GM18502 (cell line): ENCODE measurements around the gene SUMO3.

ENCODE experiments used
- ATAC-seq: cut with Tn5 transposase; IDR thresholded peaks from one replicate; pipeline ENCODE4 v1.9.1; 2021; ENCODE audit warnings: mild to moderate bottlenecking; ENCODE audit not compliant: unreplicated experiment, poor library complexity

Gene SUMO3

DNA sequence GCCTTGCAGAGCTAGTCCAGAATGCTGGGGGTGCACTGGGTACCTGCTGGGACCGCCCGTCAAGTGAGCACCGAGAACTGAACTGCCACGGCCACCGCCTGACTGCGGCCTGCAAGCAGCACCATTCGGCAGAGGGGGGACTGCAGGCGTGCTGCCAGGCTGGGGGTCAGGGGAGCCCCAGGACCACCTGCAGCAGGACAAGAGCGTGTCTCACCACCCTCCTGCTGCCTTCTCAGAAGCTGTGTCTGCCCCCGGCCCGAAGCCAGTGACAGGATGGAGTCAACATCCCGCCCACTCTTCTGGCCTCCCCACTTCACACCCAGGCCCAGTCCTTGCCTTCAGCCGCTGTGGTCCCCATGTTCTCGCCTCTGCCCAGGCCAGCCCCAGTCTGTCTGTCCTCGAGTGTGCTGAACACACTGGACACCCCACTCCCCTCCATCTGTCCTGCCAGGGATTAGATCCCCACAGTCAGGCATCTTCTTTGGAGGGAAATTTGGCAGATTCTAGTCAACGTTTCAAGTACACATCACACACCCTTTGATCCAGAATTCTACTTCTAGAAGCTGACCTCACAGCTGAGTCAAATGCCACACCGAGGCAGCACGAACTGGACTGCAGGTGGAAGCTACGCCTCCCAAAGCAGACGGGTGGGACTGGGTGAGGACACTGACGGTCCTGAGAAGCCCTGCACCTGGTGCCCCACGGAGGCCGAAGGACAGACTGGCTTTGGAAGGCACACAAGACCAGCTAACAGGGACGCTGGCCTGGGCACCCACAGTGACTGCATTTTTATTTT, 29.6 kb upstream of the SUMO3 start:
- ATAC-seq: no peak

DNA sequence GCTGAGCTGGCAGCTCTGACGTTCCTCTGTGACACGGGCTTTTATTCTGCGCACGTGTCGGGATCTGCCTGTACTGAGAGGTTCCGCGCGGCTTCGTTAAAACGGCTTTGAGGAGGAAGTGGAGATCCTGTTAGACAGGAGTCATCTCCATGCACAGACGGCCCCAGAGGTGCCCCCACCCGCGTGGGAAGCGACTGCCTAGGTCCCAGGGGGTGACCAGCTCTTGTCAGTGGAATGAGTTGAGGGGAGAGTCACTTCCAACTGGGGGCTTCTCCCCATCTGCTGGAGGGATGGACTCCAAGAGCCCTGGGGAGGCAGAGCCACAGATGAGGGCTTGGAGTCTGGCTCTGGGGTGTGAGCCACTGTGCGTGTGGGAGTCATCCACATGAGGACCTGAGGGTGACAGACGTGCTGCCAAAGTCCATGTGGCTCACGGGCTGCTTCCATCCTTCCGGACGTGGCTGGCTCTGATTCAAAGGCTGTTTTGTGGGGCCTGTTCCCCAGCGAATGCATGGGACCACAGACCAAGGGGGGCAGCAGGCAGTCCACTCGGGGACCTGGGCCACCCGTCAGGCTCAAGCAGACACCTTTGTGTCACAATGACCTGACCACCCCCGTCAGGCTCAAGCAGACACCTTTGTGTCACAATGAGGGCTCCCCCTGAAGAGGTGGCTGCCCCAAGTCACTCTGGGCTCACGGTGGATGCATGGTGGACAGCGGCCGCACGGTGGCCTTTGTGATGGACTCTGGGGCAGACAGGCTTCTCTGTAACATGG, 28.8 kb upstream of the SUMO3 start:
- no peak for ATAC-seq

DNA sequence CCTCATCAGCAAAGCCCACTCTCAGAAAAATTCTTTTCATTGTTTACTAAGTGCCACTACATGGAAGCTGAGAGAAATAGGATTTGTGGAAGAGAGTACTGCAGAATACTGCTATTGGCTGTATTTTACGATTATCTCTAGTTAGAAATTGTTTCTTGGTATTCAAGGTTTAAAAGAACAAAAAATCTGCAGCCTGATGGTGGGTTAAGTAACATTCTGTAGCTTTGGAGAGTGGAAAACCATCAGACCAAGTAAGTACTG, 28.3 kb upstream of the SUMO3 start:
- no peak for ATAC-seq

DNA sequence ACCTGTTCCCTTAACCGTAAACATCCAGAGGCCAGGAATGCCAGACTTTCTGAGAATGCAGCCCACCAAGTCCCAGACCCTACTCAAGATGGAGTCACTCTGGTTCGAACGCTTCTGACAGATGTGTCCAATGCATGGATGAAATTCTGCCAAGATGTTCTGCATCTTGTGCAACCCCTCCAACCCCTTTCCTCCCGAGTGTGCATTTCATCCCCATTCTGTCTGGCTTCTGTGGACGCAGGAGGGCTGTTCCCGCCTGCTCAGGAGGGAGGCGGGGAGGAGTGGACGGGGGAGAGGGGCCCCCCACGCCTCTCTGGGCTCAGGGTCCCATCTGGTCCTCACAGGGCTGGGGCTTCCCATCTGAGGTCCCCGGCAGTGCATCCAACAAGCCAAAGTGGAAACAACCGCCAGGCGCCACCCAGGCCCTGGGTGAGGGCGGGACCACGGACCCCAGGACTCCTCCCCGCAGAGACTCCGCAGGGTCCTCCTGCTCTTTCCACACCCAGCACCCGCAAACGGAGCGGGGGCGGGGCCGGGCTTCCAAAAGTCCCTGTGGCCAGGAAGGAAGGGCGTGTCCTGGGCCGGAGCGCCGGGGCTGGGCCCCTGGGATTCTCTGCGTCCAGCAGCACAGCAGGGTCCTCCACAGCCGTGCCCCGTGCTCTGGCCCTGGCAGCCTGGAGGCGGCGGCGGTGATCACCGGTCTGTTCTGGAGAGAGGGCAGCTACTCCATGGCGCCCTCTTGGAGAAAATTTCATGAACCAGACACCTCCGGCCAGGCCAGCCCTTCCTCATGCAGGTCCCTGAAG, 27.8 kb upstream of the SUMO3 start:
- ATAC-seq: peak; percentile 66

DNA sequence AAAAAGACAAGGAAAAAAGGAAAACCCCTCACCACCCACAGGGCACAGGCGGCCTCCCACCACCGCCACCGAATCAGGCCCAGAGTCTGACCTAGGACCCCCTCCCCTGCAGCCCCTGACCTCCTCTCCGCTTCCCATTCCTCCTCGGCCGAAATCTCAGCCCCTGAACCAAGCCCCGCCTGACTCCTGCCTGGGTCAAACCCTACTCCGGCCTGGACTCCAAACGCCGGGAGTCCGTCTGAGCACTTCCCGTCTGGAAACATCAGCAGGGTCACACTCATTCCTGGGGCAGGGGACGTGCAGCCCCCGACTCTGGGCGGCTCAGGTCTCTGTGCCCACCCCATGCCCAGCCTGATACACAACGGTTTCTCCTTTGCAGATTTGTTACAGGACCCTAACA, 26.4 kb upstream of the SUMO3 start:
- ATAC-seq: no peak

DNA sequence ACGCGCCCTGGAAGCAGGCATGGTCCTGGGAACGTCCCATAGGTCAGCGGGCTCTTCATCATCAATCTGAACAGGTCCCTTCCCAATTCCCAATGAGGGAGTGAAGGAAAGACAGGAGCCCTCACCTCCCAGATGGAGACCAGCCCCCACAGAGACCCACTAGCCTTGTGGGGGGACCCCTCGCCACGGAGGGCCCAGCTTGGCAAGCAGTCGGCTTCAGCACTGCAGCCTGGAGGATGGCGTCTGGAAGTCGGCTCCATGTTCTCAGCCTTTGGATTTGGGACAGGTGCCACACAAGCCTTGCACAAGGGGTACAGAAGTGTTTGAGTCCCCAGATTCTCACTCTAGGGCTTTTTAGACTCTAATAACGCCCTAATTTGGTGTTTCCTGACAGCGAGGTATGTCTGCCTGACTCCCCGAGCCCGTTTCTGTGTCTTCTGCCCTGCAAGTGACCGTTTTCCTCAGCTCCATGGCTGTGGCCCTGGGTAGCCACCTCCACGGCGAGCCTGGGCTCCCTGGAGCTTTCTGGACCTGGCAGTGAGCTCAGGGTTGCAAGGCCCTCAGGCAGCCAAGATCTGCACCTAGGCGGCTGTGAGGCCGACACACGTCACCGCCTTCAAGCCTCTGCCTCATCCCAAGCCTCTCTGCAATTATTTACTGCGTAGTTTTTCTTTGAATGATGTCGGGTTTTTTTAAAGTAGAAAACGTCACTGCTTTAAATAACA, 25.0 kb upstream of the SUMO3 start:
- ATAC-seq: no peak

DNA sequence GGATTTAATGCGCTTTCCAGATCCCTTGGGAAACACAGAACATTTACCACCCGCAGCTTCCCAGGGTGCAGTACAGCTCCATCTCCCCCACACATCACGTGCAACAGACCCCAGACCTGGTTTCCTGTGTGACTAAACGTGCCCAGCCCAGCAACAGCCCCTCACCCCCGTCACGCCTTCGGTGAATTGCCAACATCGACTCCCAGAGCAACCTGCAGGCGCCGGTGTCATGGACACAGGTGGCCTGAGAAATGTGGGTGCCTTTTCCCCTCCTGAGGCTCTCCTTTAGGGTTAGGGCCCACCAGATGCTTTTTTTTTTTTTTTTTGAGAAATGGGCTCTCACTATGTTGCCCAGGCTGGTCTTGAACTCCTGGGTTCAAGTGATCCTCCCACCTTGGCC, 24.2 kb upstream of the SUMO3 start:
- ATAC-seq: no peak

DNA sequence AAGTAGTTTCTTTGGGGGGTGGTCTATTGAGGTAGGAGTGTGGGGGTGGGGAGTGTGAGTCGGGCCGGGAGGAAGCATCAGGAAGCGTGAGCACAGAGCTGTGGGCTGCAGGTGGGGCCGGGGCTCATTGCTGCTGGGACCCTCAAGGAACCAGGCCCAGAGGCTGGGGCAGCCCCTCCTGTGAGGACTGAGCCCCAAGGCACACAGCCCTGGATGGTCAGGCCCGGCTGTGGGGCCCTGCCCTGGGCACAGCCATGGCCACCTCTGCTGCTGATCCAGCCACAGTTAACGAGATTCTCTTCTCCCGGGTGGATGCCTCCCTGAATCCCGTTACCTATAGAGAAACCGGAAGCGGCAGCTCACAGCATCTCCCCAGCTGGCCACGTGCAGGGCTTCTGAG, 22.9 kb upstream of the SUMO3 start:
- no peak for ATAC-seq

DNA sequence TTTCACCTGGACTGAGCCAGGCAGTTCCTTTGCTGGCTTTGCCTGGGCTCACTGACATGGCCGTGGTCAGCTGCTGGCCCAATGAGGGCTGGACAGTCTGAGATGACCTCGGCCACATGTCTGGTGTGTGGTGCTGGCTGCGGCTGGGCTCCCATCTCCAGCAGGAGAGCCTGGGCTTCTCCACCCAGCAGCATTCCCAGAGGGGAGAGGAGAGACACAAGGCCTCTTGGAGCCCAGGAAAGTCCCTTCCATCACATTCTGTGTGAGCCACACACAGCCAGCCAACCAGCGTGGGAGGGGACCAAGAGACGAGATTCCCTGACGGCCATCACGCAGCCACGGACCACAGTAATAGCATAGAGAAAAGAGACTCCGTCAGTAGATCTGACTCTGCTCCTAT, 21.1 kb upstream of the SUMO3 start:
- ATAC-seq: no peak

DNA sequence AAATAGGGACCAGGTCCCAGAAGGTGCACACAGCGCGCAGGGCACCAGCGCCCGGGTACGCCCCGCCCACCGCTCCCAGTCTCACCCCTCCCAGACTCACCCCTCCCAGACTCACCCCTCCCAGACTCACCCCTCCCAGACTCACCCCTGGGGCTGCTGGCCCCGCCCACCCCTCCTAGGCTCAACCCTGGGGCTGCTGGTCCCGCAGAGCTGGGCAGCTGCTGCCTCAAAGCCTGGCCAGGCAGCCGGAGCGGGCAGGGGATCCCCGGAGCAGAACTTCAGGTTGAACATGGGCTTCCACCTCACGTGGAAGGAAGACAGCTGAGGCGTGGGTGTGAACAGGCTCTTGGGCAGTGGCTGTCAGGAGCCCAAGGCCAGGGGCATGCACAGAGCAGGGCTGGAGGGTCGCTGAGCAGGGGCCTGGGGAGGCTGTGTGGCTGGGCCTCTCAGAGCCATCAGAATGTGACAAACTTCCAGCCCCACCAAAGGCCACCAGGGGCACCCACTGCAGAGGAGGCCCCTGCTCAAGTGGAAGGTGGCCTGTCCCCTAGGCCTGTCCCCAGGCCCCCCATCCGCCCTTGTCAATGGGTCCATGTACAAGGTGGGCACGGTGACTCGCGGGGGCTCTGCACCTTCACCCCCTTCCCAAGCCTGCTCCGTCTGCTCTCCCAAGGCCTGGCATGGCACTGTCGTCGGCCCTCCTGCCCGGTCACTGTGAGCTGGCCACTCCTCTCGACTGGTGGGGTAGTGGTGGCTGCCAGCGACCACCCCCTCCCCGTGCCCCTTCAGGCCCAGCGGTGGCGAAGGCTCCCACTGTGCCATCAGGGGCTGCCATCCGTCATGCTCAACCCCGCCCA, 20.4 kb upstream of the SUMO3 start:
- no peak for ATAC-seq

DNA sequence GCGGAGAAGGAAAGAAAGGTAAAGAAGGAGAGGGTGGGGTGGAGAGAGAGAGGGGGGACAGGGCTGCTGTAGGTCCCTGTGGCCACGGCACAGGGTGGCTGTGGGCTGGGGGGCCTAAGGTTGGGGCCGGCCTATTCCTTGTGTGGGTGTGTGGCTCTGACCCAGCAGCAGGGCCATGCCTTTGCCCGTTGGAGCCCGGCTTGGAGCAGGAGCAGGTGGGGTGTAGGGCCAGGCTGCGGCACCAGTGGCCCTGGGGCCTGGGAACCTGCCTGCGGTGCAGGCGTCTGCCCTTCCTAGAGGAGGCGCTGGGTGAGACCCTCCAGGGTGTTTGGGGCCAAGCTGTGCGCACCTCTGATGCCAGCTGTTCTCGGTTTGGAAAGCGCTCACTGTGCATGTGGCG, 19.7 kb upstream of the SUMO3 start:
- no peak for ATAC-seq

DNA sequence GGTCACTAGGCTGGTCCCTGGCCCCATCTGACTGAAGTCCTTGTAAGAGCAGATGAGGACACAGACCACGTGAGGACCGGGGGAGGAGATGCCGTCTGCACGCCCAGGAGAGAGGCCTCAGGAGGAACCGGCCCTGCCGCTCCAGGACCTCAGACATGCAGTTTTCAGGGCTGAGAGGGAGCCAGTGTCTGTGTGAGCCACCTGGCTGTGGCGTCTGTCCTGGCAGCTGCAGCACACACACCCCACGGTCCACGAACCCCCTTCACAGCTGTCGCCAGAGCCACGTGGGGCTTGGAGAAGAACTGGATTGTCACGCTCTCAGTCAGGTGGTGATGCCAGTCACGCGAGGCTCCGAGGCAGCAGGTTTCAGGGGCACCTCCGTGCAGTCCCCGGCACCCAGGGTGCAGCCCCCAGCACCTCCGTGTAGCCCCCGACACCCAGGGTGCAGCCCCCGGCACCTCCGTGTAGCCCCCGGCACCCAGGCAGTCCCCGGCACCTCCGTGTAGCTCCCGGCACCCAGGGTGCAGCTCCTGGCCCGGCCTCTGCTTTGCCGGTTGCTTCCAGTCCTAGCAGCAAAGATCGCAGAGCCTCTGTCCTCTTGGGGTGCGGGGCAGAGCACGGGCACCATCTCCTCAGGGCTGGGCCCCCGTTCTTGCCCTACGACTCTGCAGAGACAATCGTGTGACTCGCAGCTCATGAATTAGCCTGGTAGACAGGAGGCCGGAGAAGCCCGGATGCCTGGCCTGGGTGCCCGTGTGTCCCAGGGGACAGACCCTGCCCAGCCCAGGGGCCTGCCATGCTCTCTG, 19.0 kb upstream of the SUMO3 start:
- ATAC-seq: no peak

DNA sequence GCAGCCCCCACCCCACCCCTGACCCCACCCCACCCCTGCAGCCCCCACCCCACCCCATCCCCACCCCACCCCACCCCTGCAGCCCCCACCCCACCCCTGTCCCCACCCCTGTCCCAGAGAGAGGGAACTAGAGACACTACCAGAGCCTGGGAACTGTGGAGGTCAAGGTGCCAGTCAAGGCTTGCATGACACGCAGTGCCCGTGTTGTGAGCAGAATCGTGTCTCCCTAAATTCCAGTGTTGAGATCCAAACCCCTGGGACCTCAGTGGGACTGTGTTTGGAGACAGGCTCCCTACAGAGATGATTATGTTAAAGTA, 18.4 kb upstream of the SUMO3 start:
- no peak for ATAC-seq

DNA sequence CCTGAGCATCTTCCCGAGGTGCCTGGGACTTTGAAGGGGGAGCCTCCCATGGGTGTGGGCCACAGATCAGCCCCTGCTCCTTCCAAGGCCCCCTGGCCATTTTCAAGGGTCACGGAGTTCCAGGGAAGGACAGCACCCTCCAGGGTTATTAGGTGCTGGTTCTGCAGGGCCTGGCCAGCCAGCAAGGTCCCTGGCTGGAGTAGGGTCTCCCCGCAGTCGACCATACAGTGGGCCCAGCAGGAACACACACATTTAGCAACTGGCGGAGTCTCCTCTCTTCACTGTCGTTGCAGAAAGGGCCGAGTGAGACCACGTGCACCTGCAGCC, 17.7 kb upstream of the SUMO3 start:
- ATAC-seq: no peak

DNA sequence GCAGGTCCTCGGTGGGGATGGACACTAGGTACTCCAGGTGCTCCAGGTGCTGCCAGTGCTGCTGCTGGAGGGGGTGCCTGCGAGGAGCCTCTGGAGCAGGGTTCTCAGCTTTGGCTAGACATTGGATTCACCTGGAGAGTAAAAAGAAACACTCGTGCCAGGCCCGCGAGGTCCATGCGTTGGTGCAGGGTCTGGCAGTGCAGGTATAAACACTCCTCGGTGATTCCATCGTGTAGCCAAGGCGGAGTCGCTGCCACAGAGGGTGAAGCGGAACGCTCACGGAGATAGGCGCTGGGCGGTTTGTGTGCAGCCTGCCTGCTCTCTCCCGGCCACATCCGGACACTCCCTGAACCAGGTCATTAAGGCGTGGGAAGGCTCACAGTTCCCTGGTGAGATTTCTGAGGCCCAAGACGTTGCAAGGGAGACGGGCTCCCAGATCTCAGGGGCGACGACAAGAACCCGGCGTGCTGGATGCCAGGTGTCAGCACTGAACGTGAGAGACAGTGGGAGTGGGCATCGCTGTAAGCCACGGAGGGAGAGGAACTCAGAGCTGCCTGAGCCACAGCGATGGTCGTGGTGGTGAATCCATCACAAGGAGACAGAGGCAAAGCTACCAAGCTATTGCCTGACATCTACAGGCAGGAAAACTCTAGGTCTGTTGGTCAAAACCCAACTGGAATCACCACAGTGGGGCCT, 17.2 kb upstream of the SUMO3 start:
- no peak for ATAC-seq

DNA sequence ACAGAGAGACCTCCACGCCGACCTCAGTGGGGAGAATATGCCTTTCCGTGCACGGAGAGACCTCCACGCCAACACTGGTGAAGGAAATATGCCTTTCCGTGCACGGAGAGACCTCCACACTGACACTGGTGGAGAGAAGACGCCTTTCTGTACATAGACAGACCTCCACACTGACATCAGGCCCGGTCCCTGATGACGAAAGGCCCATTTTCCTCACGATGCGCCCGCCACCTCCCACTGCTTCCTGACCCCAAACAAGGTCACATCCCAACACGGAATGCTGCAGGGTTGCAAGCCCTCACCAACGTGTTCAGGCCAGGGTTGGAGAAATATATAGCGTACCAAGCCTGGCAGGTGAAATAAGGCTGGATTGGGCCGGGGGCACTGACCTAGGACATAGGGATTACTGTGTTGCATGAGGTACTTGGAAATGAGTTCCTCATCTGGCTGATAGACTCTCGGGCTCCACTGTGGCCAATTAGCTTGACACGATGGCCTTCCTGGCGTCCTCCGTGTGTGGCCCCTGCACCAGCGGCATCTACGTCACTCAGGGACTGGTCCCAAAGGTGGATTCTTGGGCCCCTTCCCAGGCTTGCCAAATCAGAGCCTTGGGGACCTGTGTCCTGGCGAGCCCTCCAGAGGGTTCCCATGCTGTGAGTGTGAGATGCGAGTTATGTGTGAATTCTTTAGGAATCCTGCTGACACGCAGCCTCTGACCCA, 16.5 kb upstream of the SUMO3 start:
- no peak for ATAC-seq

DNA sequence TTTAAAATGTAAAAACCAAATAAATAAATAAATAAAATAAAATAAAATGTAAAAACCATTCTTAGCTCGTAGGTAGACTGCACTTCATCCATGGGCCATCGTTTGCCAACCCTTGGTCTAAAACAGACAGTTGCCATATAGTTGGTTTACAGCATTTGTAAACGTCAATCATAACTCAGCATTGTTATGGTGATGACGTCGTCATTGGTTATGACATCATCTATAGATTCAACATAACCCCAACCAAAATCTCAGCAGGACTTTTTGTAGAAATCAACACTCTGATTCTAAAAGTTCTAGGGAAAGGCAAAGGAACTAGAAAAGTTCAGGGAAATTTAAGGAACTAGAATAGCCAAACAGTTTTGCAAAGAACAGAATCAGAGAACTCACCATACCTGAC, 15.8 kb upstream of the SUMO3 start:
- no peak for ATAC-seq
